Erythroblast (primary cell): Measurements from ENCODE around the gene PXMP4.

Source experiments
- GATA1 ChIP-seq: IDR thresholded peaks from 2 replicates; pipeline ENCODE4 v1.6.1; 2011; ENCODE audit warnings: low read depth, mild to moderate bottlenecking, control low read depth, low read length, moderate library complexity
- POLR2A ChIP-seq: IDR thresholded peaks from 2 replicates; pipeline ENCODE4 v1.6.1; 2011; ENCODE audit warnings: mild to moderate bottlenecking, low read length

GRCh38 chr20:33704197-33704924 lies 15.7 kb downstream of the PXMP4 start:
- TF ChIP-seq POLR2A = no peak
- no peak for TF ChIP-seq GATA1
